WTC11 (cell line): Measurements from ENCODE around the gene MED13.

Source experiments
- ESRRA ChIP-seq: sonication (generic); formaldehyde crosslinking; IDR thresholded peaks from 2 replicates; pipeline ENCODE4 v1.8.1; 2022; ENCODE audit warnings: mild to moderate bottlenecking, missing genetic modification reagents, borderline replicate concordance
- NR2C2 ChIP-seq: sonication (generic); formaldehyde crosslinking; IDR thresholded peaks from 2 replicates; pipeline ENCODE4 v1.8.0; 2022; ENCODE audit warnings: mild to moderate bottlenecking, missing genetic modification reagents
- TF ChIP-seq, protein P1 (sequence below): fragments of 200-600 bp; IDR thresholded peaks from 2 replicates; pipeline ENCODE4 v1.8.0; 2022; ENCODE audit warnings: antibody characterized with exemption

DNA sequence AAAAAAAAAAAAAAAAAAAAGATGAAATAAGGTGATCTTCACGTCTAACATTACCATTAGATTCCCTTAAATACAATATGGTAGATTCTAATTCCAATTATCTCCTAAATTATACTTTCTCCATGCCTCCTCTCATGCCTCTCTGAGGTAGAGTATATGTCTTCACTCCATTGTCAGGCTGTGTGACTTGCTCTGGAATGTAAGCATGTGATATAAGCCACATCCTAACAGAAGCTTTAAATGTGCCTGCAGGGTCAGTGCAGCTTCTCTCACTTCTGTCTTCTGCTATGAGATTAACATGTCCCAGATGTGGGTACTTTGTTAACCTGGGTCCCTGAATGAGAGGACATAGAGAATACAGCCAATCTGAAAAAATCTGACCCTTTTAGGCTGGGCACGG is 32.6 kb downstream of the MED13 start:
- TF ChIP-seq, protein P1, sequence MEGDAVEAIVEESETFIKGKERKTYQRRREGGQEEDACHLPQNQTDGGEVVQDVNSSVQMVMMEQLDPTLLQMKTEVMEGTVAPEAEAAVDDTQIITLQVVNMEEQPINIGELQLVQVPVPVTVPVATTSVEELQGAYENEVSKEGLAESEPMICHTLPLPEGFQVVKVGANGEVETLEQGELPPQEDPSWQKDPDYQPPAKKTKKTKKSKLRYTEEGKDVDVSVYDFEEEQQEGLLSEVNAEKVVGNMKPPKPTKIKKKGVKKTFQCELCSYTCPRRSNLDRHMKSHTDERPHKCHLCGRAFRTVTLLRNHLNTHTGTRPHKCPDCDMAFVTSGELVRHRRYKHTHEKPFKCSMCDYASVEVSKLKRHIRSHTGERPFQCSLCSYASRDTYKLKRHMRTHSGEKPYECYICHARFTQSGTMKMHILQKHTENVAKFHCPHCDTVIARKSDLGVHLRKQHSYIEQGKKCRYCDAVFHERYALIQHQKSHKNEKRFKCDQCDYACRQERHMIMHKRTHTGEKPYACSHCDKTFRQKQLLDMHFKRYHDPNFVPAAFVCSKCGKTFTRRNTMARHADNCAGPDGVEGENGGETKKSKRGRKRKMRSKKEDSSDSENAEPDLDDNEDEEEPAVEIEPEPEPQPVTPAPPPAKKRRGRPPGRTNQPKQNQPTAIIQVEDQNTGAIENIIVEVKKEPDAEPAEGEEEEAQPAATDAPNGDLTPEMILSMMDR = no peak
- TF ChIP-seq NR2C2 (no peak), ESRRA (CRISPR knock-in tag) (no peak)
